HEK293T (cell line): Measurements from ENCODE around the gene SERPINF2.

Experiments
- ELF4 ChIP-seq: fragments of 450-650 bp; IDR thresholded peaks from 2 replicates; pipeline ENCODE4 v1.6.1; 2017; ENCODE audit warnings: antibody characterized with exemption
- FOXA1 ChIP-seq: fragments of 450-650 bp; IDR thresholded peaks from 2 replicates; pipeline ENCODE4 v1.6.1; 2016; ENCODE audit warnings: mild to moderate bottlenecking
- FOXM1 ChIP-seq: fragments of 450-650 bp; IDR thresholded peaks from 2 replicates; pipeline ENCODE4 v1.6.1; 2017; ENCODE audit warnings: mild to moderate bottlenecking, borderline replicate concordance
- PKNOX1 ChIP-seq: fragments of 450-650 bp; IDR thresholded peaks from 2 replicates; pipeline ENCODE4 v1.6.1; 2016
- SP1 ChIP-seq: fragments of 450-650 bp; IDR thresholded peaks from 2 replicates; pipeline ENCODE4 v1.6.1; 2017
- SUZ12 ChIP-seq: fragments of 450-650 bp; IDR thresholded peaks from 2 replicates; pipeline ENCODE4 v1.6.1; 2016; ENCODE audit warnings: mild to moderate bottlenecking
- TARDBP ChIP-seq: fragments of 450-650 bp; IDR thresholded peaks from 2 replicates; pipeline ENCODE4 v1.6.1; 2016
- ZNF384 ChIP-seq: fragments of 450-650 bp; IDR thresholded peaks from 2 replicates; pipeline ENCODE4 v1.6.1; 2016

- TF ChIP-seq FOXA1 (no peak), ELF4 (no peak), SP1 (no peak), ZNF384 (no peak), TARDBP (no peak), FOXM1 (no peak), SUZ12 (no peak), PKNOX1 (no peak)
These were observed 33.2 kb upstream of the SERPINF2 start for GRCh38 chr17:1709403-1709951.
